Astrocyte of the cerebellum (primary cell): ENCODE measurements around the gene DDX10.
A peak's percentile ranks its signal among the peaks of the same experiment; 100 is the strongest.

Experiments used
- DNase-seq: peaks from one replicate; pipeline ENCODE4 v3.0.0-alpha.2; 2011; ENCODE audit warnings: low read depth
- H3K4me3 ChIP-seq: 2 replicates; pipeline ENCODE4 v1.5.1; 2011; ENCODE audit warnings: mild to moderate bottlenecking, low read depth, low read length, moderate library complexity
- CTCF ChIP-seq: IDR thresholded peaks from 2 replicates; pipeline ENCODE4 v1.5.1; 2012; ENCODE audit warnings: low read length, low read depth, moderate library complexity, mild to moderate bottlenecking; ENCODE audit errors: missing control alignments
- in situ Hi-C: cut with HindIII; loops from 2 replicates; pipeline ENCODE4 v1.10.0; 2017; ENCODE audit warnings: low sequenced_read_pairs

The DDX10 gene

GRCh38 chr11:108967571-108967970 lies 302.7 kb downstream of the DDX10 start:
- in situ Hi-C loops, result no loop called here
- no peak for DNase-seq
- H3K4me3 ChIP-seq, result no peak overlapping the region
- TF ChIP-seq CTCF, result no peak

- no peak for DNase-seq
- H3K4me3 ChIP-seq, result no peak overlapping the region
- in situ Hi-C loops, result no loop called here
- TF ChIP-seq CTCF, result peak; percentile 5
Measured at GRCh38 chr11:108970221-108970991, 305.5 kb downstream of the DDX10 start.

- no peak for TF ChIP-seq CTCF
- DNase-seq, result no peak
- in situ Hi-C loops, result no loop called here
Measured at GRCh38 chr11:108973402-108974162, 308.7 kb downstream of the DDX10 start.

GRCh38 chr11:108975026-108975425 lies 310.2 kb downstream of the DDX10 start:
- no peak for TF ChIP-seq CTCF
- in situ Hi-C loops, result no loop called here
- DNase-seq, result no peak

More at GRCh38 chr11:108973402-108974162, 308.7 kb downstream of the DDX10 start:
- H3K4me3 ChIP-seq, result no peak overlapping the region

GRCh38 chr11:108975641-108976071 lies 310.8 kb downstream of the DDX10 start:
- in situ Hi-C loops, result no loop called here
- DNase-seq, result no peak
- H3K4me3 ChIP-seq, result no peak overlapping the region
- no peak for TF ChIP-seq CTCF

More at GRCh38 chr11:108975026-108975425, 310.2 kb downstream of the DDX10 start:
- H3K4me3 ChIP-seq, result no peak overlapping the region

GRCh38 chr11:108983636-108984420 lies 319.0 kb downstream of the DDX10 start:
- in situ Hi-C loops, result no loop called here

More at GRCh38 chr11:108983636-108984420, 319.0 kb downstream of the DDX10 start:
- no peak overlapping the region for H3K4me3 ChIP-seq
- no peak for TF ChIP-seq CTCF
- DNase-seq, result no peak
